ENCODE data around the gene DOCK3.
"Not testable (repeated sequence)": the region's sequence is repeated elsewhere in the genome, so short reads cannot be mapped to it uniquely, and the experiment has no call there.

Gene DOCK3

GRCh38 chr3:50650018-50650417, 24.7 kb upstream of the DOCK3 start:
- DNase-seq (ENCODE audit: low spot score) = no peak

GRCh38 chr3:50651445-50651844, 23.3 kb upstream of the DOCK3 start:
- no peak for DNase-seq (ENCODE audit: low spot score)

GRCh38 chr3:50651920-50652529, 22.7 kb upstream of the DOCK3 start:
- no peak for DNase-seq (ENCODE audit: low spot score)

DNA sequence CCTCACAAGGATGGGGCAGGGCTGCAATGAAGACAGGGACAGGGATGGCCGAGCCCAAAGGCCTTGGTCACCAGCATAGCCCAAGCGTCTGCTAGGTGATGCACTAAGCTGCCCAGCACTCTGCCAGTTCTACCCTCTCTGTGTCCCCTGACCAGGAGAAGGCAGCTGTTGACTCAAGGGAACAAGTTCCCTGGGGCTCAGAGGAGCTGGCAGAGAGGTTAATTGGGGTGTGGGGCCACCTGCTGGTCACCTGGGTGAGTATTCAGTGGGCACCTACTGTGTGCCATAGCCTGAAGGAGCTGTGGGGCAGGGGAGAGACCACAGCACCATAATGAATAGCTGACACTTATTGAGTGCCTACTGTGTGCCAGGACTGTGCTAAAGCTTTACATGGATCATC, 22.0 kb upstream of the DOCK3 start:
- no peak for DNase-seq (ENCODE audit: low spot score)

GRCh38 chr3:50653937-50654595, 20.7 kb upstream of the DOCK3 start:
- no peak for DNase-seq (ENCODE audit: low spot score)

DNA sequence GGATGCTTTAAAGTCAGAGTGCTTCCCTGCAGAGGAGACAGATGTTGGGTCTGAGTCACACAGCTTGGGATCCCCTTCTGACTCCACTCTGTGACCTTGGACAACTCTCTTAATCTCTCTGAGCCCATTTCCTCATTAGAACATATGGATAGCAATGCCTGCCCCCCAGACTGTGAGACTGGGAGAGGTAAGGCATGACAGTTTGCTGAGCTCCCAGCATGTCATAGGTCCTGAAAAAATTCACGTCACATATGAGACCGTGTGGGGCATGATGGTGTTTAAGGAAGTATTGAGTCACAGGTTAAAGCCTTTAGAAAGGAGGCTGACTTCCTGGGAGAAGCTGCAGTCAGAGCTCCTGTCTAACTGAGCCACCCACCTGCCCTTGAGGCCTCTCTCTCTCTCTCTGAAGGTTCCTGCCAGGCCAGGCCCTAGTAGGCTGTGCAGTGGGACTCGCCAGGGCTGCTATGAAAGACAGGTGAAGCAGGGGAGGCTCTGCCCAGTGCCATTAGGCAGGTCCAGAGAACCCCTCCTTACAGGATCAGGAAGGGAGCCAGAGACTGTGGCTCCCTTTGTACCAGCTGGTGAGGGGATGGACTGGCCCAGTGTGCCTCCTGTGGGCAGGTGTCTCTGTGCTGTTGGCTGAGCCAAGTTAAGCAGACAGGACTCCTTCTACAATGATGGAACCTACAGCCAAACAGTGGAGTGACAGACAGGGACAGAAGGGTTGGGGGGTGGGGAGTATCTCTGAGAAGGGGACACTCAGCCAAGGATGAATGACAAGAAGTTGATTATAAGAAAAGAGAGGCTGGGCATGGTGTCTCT, 19.5 kb upstream of the DOCK3 start:
- DNase-seq (ENCODE audit: low spot score) = no peak

DNA sequence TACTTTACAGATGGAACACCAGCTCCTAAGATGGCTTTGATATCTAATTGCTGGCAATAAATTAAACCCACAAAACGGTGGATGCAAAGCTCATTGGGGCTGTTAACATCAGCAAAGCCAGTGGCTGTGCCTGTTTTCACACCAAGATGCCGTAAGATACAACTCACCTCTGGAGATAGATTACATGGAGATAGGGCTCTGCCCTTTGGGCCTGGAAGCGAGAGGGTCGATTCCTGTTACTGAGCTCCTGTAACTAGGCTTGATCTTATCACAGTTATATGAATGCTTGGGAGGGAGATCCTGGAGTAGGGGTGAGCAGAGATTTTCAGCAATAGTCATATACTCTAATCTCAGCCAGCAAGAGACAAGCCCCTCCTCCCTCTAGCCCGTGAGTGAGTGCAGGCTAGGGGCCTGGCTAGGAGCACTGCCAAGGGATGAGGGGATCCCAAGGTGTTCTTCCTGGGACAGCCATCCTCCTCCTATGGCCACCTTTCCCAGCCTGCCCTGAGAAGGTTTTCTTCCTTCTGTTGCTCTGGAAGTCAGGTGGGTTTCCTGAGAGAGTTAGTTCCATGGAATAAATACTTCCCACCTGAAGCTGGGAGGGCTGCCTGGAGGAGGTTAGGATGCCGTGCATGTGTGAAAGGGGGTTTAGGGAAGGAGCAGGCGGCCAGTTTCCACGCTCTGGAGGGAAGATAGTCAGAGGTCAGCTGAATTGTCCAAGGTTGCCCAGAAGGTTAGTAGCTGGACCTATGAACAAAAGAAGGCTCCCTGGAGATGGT, 18.1 kb upstream of the DOCK3 start:
- DNase-seq (ENCODE audit: low spot score) = no peak

DNA sequence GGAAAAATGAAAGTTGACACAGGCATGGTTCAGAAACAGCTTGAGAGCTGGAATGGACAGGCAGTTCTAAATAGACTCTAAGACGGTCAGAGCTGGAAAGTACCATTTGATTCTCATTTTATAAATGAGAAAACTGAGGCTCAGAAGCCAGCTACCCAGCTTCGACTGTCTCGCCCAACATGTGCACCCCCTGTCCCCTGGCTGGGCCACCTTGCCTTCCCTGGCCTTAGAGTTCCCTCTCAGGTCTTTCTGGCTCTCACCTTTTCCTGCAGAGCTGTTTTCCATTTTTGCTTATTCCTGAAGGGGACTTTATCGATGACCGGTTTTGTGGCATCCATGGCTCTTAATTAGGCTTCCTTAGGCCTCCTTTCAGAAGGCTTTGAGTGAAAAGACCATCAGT, 17.3 kb upstream of the DOCK3 start:
- DNase-seq (ENCODE audit: low spot score) = no peak

- DNase-seq (ENCODE audit: low spot score) = no peak
Observed at GRCh38 chr3:50657816-50658215, 16.9 kb upstream of the DOCK3 start.

- DNase-seq (ENCODE audit: low spot score) = no peak
Observed at GRCh38 chr3:50658416-50658815, 16.3 kb upstream of the DOCK3 start.

GRCh38 chr3:50658831-50659230, 15.9 kb upstream of the DOCK3 start:
- no peak for DNase-seq (ENCODE audit: low spot score)

- DNase-seq (ENCODE audit: low spot score) = no peak
Observed at GRCh38 chr3:50660386-50660785, 14.3 kb upstream of the DOCK3 start.

GRCh38 chr3:50661321-50661837, 13.3 kb upstream of the DOCK3 start:
- DNase-seq (ENCODE audit: low spot score) = no peak

GRCh38 chr3:50662408-50662807, 12.3 kb upstream of the DOCK3 start:
- no peak for DNase-seq (ENCODE audit: low spot score)

- DNase-seq (ENCODE audit: low spot score) = no peak
Observed at GRCh38 chr3:50665081-50665840, 9.5 kb upstream of the DOCK3 start.

DNA sequence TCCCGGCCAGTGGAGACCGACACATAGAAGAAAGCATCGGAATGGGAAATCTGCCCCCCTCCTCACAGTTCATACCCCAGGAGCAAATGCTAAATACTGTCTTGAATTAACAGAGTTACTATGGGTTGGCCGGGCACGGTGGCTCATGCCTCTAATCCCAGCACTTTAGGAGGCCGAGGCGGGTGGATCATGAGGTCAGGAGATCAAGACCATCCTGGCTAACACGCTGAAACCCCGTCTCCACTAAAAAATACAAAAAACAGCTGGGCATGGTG, 8.9 kb upstream of the DOCK3 start:
- not testable (repeated sequence) for DNase-seq (ENCODE audit: low spot score)

- DNase-seq (ENCODE audit: low spot score) = no peak
Observed at GRCh38 chr3:50666837-50667236, 7.9 kb upstream of the DOCK3 start.

GRCh38 chr3:50671331-50671730, 3.4 kb upstream of the DOCK3 start:
- peak; percentile 78 for DNase-seq (ENCODE audit: low spot score)

- no peak for DNase-seq (ENCODE audit: low spot score)
Observed at GRCh38 chr3:50672656-50673055, 2.1 kb upstream of the DOCK3 start.

- DNase-seq (ENCODE audit: low spot score) = no peak
Observed at GRCh38 chr3:50673931-50674330, 796 bp upstream of the DOCK3 start.

DNA sequence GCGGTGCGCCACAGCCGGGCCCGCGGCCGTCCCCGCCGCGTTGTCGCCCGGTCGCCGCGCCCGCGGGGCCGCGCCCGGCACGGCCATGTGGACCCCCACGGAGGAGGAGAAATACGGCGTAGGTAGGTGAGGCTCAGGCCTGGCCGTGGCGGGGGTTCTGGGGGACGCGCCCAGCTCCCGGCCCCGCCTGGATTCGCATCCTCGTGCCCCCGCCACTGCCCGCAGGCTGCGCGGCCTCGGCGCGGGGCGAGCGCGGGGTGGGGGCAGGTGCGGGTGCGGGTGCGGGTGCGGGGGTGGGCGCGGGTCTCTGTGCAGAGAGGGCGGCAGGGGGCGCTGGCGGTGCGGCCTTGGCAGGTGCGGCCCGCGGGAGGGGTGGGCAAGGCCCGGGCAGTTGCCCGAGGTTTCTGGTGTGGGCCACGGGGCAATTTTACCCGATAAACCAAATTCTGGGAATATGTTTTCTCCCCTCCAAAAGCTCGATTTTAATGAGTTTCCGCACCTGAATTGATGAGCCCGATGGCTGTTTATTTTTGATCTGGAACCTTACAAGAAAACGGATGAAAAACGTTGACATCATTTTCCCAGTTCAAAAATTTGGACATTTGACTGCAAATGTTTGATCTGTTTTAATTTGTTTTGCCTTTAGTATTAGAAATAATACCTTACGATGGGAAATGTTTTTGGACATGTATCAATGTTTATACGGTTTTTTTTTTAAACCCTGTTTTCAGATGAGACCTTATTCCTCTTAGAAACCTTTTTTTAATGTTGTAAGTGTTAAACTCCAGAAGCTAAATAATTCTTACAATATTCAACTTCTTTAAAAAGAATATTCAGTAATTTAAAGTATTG, 678 bp downstream of the DOCK3 start:
- DNase-seq (ENCODE audit: low spot score) = no peak
